22Rv1 (cell line): ENCODE measurements around the gene CHD1.

Source experiments
- CTCF ChIP-seq: fragments of 450-650 bp; IDR thresholded peaks from 2 replicates; pipeline ENCODE4 v1.5.1; 2017; ENCODE audit warnings: mild to moderate bottlenecking
- ZFX ChIP-seq: fragments of 450-650 bp; IDR thresholded peaks from 2 replicates; pipeline ENCODE4 v1.6.1; 2017; ENCODE audit warnings: antibody characterized with exemption, borderline replicate concordance

GRCh38 chr5:98843481-98843880 lies 85.3 kb downstream of the CHD1 start:
- TF ChIP-seq CTCF (no peak), ZFX (no peak)
